SU-DHL-6 (cell line): ENCODE results near the gene PRDM10.

Source experiments
- EZH2phosphoT487 ChIP-seq: fragments of 200-600 bp; sonication (generic), shearing (Covaris generic); conservative IDR thresholded peaks from 2 replicates; pipeline ENCODE4 v1.6.1; 2018; ENCODE audit warnings: mild to moderate bottlenecking, antibody characterized with exemption, low read length, moderate library complexity, mixed read lengths
- TF ChIP-seq, protein P1 (sequence below): fragments of 200-600 bp; sonication (generic); IDR thresholded peaks from one replicate; pipeline ENCODE4 v1.5.1; 2017; ENCODE audit warnings: antibody characterized with exemption, mild to moderate bottlenecking, low read length, moderate library complexity; ENCODE audit not compliant: insufficient read depth, poor library complexity, severe bottlenecking

DNA sequence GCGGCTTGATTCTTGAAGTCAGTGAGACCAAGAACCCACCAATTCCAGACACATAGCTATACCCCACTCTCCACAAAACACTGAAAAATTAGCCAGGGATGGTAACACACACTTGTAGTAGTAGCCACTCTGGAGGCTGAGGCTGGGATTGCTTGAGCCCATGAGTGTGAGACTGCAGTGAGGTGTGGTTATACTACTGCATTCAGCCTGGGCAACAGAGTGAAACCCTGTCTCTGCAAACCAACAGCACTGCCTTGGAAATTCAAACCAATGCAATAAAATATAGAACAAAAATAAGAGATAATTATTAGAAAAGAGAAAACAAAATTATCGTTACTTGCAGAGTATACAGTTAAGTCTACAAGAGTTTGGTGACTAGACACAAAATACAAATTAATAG, 20.2 kb upstream of the PRDM10 start:
- TF ChIP-seq, protein P1, sequence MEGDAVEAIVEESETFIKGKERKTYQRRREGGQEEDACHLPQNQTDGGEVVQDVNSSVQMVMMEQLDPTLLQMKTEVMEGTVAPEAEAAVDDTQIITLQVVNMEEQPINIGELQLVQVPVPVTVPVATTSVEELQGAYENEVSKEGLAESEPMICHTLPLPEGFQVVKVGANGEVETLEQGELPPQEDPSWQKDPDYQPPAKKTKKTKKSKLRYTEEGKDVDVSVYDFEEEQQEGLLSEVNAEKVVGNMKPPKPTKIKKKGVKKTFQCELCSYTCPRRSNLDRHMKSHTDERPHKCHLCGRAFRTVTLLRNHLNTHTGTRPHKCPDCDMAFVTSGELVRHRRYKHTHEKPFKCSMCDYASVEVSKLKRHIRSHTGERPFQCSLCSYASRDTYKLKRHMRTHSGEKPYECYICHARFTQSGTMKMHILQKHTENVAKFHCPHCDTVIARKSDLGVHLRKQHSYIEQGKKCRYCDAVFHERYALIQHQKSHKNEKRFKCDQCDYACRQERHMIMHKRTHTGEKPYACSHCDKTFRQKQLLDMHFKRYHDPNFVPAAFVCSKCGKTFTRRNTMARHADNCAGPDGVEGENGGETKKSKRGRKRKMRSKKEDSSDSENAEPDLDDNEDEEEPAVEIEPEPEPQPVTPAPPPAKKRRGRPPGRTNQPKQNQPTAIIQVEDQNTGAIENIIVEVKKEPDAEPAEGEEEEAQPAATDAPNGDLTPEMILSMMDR, result no peak
- no peak for TF ChIP-seq EZH2phosphoT487
